Adrenal gland (tissue), 5 donors: ENCODE results near the gene TCP10L.

Source experiments
- CTCF ChIP-seq, 6 experiments: fragments of 450-650 bp in 4 of 6; fragments of 200-600 bp in 2 of 6; sonication (generic) in 1 of 6; IDR thresholded peaks; 1 replicate in 5 of 6; 2 replicates in 1 of 6; pipeline versions ENCODE4 v1.5.1 to v1.8.0; 2016 to 2021; ENCODE audit warnings: antibody characterized with exemption in 6 of 6, mild to moderate bottlenecking in 2 of 6, moderate library complexity in 1 of 6
- POLR2A ChIP-seq, 2 donors: fragments of 450-650 bp; IDR thresholded peaks; one replicate each; pipeline ENCODE4 v1.6.1; 2017; ENCODE audit warnings: antibody characterized with exemption in 2 of 2, mild to moderate bottlenecking in 2 of 2, moderate library complexity in 1 of 2
- donor health status: DM: no; HTN: no; CAD: no.

DNA sequence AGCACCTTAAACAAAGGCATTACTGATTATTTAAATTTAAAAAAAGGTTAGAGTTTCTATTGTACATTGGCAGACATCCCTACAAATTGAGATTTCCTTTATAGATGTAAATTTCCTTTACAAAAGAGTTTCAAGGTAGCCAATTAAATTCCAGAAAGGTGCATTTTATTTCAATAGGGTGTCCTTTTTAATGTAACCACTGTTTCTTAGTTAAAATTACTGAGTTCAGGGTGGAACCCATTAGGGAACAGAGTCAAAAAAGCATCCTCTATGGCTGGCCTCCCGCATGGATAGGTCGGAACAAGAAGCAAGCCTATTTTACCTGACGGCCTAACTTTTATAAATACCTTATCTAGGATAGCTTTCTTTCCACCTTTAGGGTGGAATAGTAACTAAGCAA is 24.4 kb downstream of the TCP10L start:
- TF ChIP-seq CTCF (IDR thresholded peaks at IDR 0.05) (no peak), POLR2A (IDR thresholded peaks at IDR 0.05) (no peak)
